Prostate gland (tissue), 2 donors: ENCODE data around the gene DDI2.

Experiments
- POLR2A ChIP-seq: fragments of 450-650 bp; IDR thresholded peaks from one replicate; pipeline ENCODE4 v1.6.1; 2016; ENCODE audit warnings: antibody characterized with exemption, mild to moderate bottlenecking
- TF ChIP-seq, protein P1 (sequence below), 4 experiments: fragments of 200-600 bp in 2 of 4; fragments of 450-650 bp in 2 of 4; sonication (generic) in 2 of 4; IDR thresholded peaks; 1 replicate in 3 of 4; 2 replicates in 1 of 4; pipeline ENCODE4 v1.5.1; 2016 to 2019; ENCODE audit warnings: antibody characterized with exemption in 4 of 4, mild to moderate bottlenecking in 2 of 4, moderate library complexity in 2 of 4

GRCh38 chr1:15709226-15709625 is 92.0 kb downstream of the DDI2 start:
- TF ChIP-seq, protein P1, sequence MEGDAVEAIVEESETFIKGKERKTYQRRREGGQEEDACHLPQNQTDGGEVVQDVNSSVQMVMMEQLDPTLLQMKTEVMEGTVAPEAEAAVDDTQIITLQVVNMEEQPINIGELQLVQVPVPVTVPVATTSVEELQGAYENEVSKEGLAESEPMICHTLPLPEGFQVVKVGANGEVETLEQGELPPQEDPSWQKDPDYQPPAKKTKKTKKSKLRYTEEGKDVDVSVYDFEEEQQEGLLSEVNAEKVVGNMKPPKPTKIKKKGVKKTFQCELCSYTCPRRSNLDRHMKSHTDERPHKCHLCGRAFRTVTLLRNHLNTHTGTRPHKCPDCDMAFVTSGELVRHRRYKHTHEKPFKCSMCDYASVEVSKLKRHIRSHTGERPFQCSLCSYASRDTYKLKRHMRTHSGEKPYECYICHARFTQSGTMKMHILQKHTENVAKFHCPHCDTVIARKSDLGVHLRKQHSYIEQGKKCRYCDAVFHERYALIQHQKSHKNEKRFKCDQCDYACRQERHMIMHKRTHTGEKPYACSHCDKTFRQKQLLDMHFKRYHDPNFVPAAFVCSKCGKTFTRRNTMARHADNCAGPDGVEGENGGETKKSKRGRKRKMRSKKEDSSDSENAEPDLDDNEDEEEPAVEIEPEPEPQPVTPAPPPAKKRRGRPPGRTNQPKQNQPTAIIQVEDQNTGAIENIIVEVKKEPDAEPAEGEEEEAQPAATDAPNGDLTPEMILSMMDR (IDR thresholded peaks at IDR 0.05): no peak
- no peak for TF ChIP-seq POLR2A
